Ascending aorta (tissue), 2 donors: ENCODE measurements around the gene CDKL1. TPM values are rescaled to one million over a fixed set of nuclear protein-coding genes. Genes with fewer than 3 reads are reported as not detected.
"Not testable (repeated sequence)": the region's sequence is repeated elsewhere in the genome, so short reads cannot be mapped to it uniquely, and the experiment has no call there.

Experiments
- DNase-seq, 2 donors: peaks; one replicate each; pipeline ENCODE4 v3.0.0-alpha.2; 2019; ENCODE audit warnings: low spot score in 2 of 2
- H3K27ac ChIP-seq, 2 donors: fragments of 200-600 bp; sonication (generic); one replicate each; pipeline ENCODE4 v1.5.1; 2016 to 2017; ENCODE audit warnings: mild to moderate bottlenecking in 1 of 2
- H3K27me3 ChIP-seq: fragments of 200-600 bp; sonication (generic); one replicate; pipeline ENCODE4 v1.5.1; 2017
- H3K36me3 ChIP-seq, 2 donors: fragments of 200-600 bp; sonication (generic); one replicate each; pipeline ENCODE4 v1.5.1; 2016
- H3K4me1 ChIP-seq, 2 donors: fragments of 200-600 bp; sonication (generic); one replicate each; pipeline ENCODE4 v1.5.1; 2016 to 2017; ENCODE audit warnings: mild to moderate bottlenecking in 1 of 2
- H3K4me3 ChIP-seq, 2 donors: fragments of 200-600 bp; sonication (generic); one replicate each; pipeline ENCODE4 v1.5.1; 2016 to 2017; ENCODE audit warnings: mild to moderate bottlenecking in 1 of 2
- H3K9me3 ChIP-seq, 2 donors: fragments of 200-600 bp; sonication (generic); one replicate each; pipeline ENCODE4 v1.5.1; 2016
- intact Hi-C: fragments of 100-400 bp; cut with DNase I; formaldehyde crosslinking; loops from one replicate; pipeline ENCODE4 v1.15.1; 2023
- total RNA-seq: library from RNA; depleted of rRNA; stranded (reverse); fragments of >200 nt; gene quantifications from one replicate; pipeline ENCODE4 v1.1.0, GENCODE V29; 2016
- TF ChIP-seq, protein P1 (sequence below), 3 experiments: fragments of 200-600 bp in 2 of 3; fragments of 450-650 bp in 1 of 3; sonication (generic) in 2 of 3; IDR thresholded peaks; one replicate each; pipeline ENCODE4 v1.5.1; 2016 to 2019; ENCODE audit warnings: antibody characterized with exemption in 3 of 3, mild to moderate bottlenecking in 1 of 3, moderate library complexity in 1 of 3

The CDKL1 gene
- total RNA-seq, 1 donor from 2014 or later = 0.85 TPM

DNA sequence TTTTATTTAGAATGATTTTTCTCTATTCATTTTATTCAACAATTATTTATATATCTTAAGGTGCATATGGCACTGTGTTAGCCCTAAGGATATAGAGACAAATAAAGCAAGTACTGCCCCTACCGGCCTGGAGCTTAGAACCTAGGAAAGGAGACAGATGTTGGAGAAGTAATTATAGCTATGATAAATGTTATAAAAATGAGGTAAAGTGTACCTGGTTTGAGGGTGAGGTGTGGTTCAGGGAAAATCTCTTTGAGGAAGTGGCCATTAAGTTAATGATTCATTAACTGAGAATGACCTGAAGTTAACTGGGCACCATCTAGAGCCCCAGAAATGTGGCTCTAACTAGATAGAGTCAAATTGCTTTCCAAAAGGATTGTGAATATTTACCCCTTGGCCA lies 31.9 kb downstream of the CDKL1 start:
- no peak for DNase-seq
- Histone ChIP-seq H3K9me3 (no peaks in the 10 kb centered on the region), H3K27ac (no peak overlapping the region), H3K4me3 (no peak overlapping the region), H3K4me1 (no peaks in the 10 kb centered on the region), H3K27me3 (no peaks in the 10 kb centered on the region), H3K36me3 (no peaks in the 10 kb centered on the region)
- TF ChIP-seq, protein P1, sequence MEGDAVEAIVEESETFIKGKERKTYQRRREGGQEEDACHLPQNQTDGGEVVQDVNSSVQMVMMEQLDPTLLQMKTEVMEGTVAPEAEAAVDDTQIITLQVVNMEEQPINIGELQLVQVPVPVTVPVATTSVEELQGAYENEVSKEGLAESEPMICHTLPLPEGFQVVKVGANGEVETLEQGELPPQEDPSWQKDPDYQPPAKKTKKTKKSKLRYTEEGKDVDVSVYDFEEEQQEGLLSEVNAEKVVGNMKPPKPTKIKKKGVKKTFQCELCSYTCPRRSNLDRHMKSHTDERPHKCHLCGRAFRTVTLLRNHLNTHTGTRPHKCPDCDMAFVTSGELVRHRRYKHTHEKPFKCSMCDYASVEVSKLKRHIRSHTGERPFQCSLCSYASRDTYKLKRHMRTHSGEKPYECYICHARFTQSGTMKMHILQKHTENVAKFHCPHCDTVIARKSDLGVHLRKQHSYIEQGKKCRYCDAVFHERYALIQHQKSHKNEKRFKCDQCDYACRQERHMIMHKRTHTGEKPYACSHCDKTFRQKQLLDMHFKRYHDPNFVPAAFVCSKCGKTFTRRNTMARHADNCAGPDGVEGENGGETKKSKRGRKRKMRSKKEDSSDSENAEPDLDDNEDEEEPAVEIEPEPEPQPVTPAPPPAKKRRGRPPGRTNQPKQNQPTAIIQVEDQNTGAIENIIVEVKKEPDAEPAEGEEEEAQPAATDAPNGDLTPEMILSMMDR (IDR thresholded peaks at IDR 0.05) = no peak
- intact Hi-C loops = no loop called here

DNA sequence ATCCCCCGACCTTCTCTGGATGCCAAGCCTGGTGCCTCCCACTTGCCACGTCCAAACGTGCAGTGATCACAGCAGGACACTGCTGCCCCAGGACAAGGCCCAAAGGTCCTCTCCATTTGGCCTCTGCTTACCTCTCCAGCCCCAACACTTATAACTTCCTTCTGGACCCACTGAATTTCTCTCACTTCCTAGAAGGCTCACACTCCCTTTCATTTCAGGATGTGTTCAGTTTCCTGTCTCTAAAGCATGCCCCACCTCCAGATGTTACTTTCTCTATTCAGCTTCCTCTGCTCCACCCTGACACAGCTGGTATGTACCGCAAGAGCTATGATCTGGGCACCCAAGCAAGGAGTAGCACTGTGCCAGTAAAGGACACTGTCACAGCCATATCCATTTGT lies 33.0 kb downstream of the CDKL1 start:
- Histone ChIP-seq H3K36me3 (no peaks in the 10 kb centered on the region), H3K4me3 (peak overlapping the region; percentile 30 to 45), H3K9me3 (no peaks in the 10 kb centered on the region), H3K27ac (peak overlapping the region; percentile 43 to 55), H3K27me3 (no peaks in the 10 kb centered on the region), H3K4me1 (no peaks in the 10 kb centered on the region)
- no peak for DNase-seq
- TF ChIP-seq, protein P1 (IDR thresholded peaks at IDR 0.05) = no peak
- intact Hi-C loops = no loop called here

DNA sequence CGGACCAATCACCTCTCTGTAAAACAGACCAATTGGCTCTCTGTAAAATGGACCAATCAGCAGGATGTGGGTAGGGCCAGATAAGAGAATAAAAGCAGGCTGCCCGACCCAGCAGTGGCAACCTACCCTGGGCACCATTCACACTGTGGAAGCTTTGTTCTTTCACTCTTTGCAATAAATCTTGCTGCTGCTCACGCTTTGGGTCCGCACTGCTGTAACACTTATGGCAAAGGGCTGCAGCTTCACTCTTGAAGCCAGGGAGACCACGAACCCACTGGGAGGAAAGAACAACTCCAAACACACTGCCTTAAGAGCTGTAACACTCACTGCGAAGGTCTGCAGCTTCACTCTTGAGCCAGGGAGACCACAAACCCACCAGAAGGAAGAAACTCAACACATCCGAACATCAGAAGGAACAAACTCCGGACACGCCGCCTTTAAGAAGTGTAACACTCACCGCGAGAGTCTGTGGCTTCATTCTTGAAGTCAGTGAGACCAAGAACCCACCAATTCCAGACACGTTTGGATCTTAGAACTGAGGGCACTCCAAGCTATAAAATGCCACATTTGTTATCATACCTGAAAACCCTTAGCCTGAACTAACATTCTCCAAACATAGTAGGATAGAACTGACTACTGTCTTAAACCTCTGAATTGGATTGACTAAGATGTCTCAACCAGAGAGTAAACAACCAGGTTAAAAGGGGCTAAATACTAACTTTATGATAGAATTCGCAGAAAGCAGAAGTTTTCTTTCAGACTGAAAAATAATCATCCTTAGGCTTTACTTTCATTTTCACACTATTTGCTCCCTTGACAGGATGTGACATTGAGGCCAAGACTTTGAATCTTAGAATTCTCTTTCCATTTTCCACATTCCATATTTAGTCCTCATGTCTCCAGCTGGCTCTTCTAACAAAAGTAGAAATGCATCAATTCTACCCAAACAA lies 33.6 kb downstream of the CDKL1 start:
- TF ChIP-seq, protein P1 (IDR thresholded peaks at IDR 0.05) = no peak
- Histone ChIP-seq H3K4me1 (no peaks in the 10 kb centered on the region), H3K36me3 (no peaks in the 10 kb centered on the region), H3K4me3 (peak overlapping the region; percentile 30 to 45), H3K27me3 (no peaks in the 10 kb centered on the region), H3K27ac (peak overlapping the region; percentile 43 to 55), H3K9me3 (no peaks in the 10 kb centered on the region)
- DNase-seq = no peak
- intact Hi-C loops = no loop called here

GRCh38 chr14:50361473-50362403 lies 34.9 kb downstream of the CDKL1 start:
- H3K27me3 ChIP-seq, H3K9me3 ChIP-seq, H3K27ac ChIP-seq, H3K4me1 ChIP-seq, DNase-seq, intact Hi-C loops, H3K4me3 ChIP-seq, H3K36me3 ChIP-seq: not testable (repeated sequence)

GRCh38 chr14:50360851-50361250 lies 35.8 kb downstream of the CDKL1 start:
- Histone ChIP-seq H3K27me3 (no peaks in the 10 kb centered on the region), H3K27ac (no peak overlapping the region), H3K4me3 (no peak overlapping the region), H3K4me1 (no peaks in the 10 kb centered on the region), H3K9me3 (no peaks in the 10 kb centered on the region), H3K36me3 (no peaks in the 10 kb centered on the region)
- DNase-seq = no peak
- TF ChIP-seq, protein P1 (IDR thresholded peaks at IDR 0.05) = no peak
- intact Hi-C loops = no loop called here
